GM21717 (cell line): Measurements from ENCODE around the gene PFKFB1.

ENCODE experiments used
- ATAC-seq: cut with Tn5 transposase; IDR thresholded peaks from one replicate; pipeline ENCODE4 v1.9.1; 2021; ENCODE audit warnings: mild to moderate bottlenecking, moderate library complexity; ENCODE audit not compliant: unreplicated experiment

Gene PFKFB1

GRCh38 chrX:54994099-54994498, at the start of gene PFKFB1:
Gene PFKFB1, minus strand, starts transcription at chrX:54994188. Its CDS starts 181 bp downstream, at chrX:54994007.
- ATAC-seq, result no peak

GRCh38 chrX:55041514-55041913, 47.5 kb upstream of the PFKFB1 start:
- ATAC-seq, result no peak

- ATAC-seq, result no peak
These were observed 45.5 kb upstream of the PFKFB1 start for GRCh38 chrX:55039471-55039870.

GRCh38 chrX:55033429-55033828, 39.4 kb upstream of the PFKFB1 start:
- no peak for ATAC-seq

GRCh38 chrX:55030271-55031205, 36.5 kb upstream of the PFKFB1 start, which contains the start of gene ALAS2:
Gene ALAS2, minus strand, starts transcription at chrX:55030977. Its CDS starts 4,977 bp downstream, at chrX:55026000.
- ATAC-seq, result no peak

GRCh38 chrX:55029291-55029690, 35.3 kb upstream of the PFKFB1 start:
- no peak for ATAC-seq

- no peak for ATAC-seq
These were observed 34.6 kb upstream of the PFKFB1 start for GRCh38 chrX:55028611-55029010.

- ATAC-seq, result no peak
These were observed 34.1 kb upstream of the PFKFB1 start for GRCh38 chrX:55028040-55028439.

- ATAC-seq, result no peak
These were observed 32.9 kb upstream of the PFKFB1 start for GRCh38 chrX:55026840-55027239.

- no peak for ATAC-seq
These were observed 32.2 kb upstream of the PFKFB1 start for GRCh38 chrX:55026143-55026542.

- ATAC-seq, result no peak
These were observed 20.9 kb upstream of the PFKFB1 start for GRCh38 chrX:55014897-55015299.

- ATAC-seq, result no peak
These were observed 17.3 kb upstream of the PFKFB1 start for GRCh38 chrX:55011294-55011693.

GRCh38 chrX:55008571-55009358, 14.8 kb upstream of the PFKFB1 start:
- no peak for ATAC-seq

GRCh38 chrX:55007656-55008055, 13.7 kb upstream of the PFKFB1 start:
- ATAC-seq, result no peak

- ATAC-seq, result no peak
These were observed 13.0 kb upstream of the PFKFB1 start for GRCh38 chrX:55006827-55007621.

GRCh38 chrX:55005256-55005655, 11.3 kb upstream of the PFKFB1 start:
- ATAC-seq, result no peak

- no peak for ATAC-seq
These were observed 10.2 kb upstream of the PFKFB1 start for GRCh38 chrX:55004231-55004630.

GRCh38 chrX:54999717-55000598, 6.0 kb upstream of the PFKFB1 start, which contains the start of gene APEX2:
Gene APEX2, plus strand, starts transcription at chrX:55000363. Its CDS starts 60 bp downstream, at chrX:55000423.
- ATAC-seq, result peak; percentile 93

- no peak for ATAC-seq
These were observed 1.6 kb upstream of the PFKFB1 start for GRCh38 chrX:54995621-54996020.
